Fibroblast of lung (primary cell): ENCODE measurements around the gene CD8B2. TPM values are rescaled to one million over a fixed set of nuclear protein-coding genes. Genes with fewer than 3 reads are reported as not detected.
"Not testable (repeated sequence)": the region's sequence is repeated elsewhere in the genome, so short reads cannot be mapped to it uniquely, and the experiment has no call there.

Experiments
- DNase-seq, 2 donors: peaks; one replicate each; pipeline versions ENCODE4 v3.0.0 to v3.0.0-alpha.2; 2010; ENCODE audit warnings: low read depth in 2 of 2
- H2AFZ ChIP-seq: 2 replicates; pipeline ENCODE4 v1.5.1; 2012; ENCODE audit warnings: low read length, control low read depth, inconsistent platforms
- H3K27ac ChIP-seq: 2 replicates; pipeline ENCODE4 v1.5.1; 2011; ENCODE audit warnings: low read length, control low read depth; ENCODE audit not compliant: insufficient read depth
- H3K27me3 ChIP-seq: 2 replicates; pipeline ENCODE4 v1.5.1; 2011; ENCODE audit warnings: mild to moderate bottlenecking, low read length; ENCODE audit not compliant: control insufficient read depth, insufficient read depth
- H3K36me3 ChIP-seq: 2 replicates; pipeline ENCODE4 v1.5.1; 2011; ENCODE audit warnings: low read length; ENCODE audit not compliant: control insufficient read depth, insufficient read depth
- H3K4me1 ChIP-seq: 2 replicates; pipeline ENCODE4 v1.5.1; 2011; ENCODE audit warnings: low read length; ENCODE audit not compliant: control insufficient read depth, insufficient read depth; ENCODE audit errors: extremely low read depth
- H3K4me2 ChIP-seq: 2 replicates; pipeline ENCODE4 v1.5.1; 2011; ENCODE audit warnings: low read length, control low read depth; ENCODE audit not compliant: insufficient read depth; ENCODE audit errors: extremely low read depth
- H3K4me3 ChIP-seq, 4 experiments: fragments of 200-600 bp in 1 of 4; sonication (generic) in 1 of 4; replicated peaks in 1 of 4; 2 replicates each; pipeline ENCODE4 v1.5.1; 2011 to 2016; ENCODE audit warnings: low read length in 4 of 4, low read depth in 3 of 4, mild to moderate bottlenecking in 3 of 4, control low read depth in 2 of 4, inconsistent platforms in 1 of 4, mixed read lengths in 1 of 4; ENCODE audit not compliant: insufficient read depth in 1 of 4; ENCODE audit errors: control extremely low read depth in 1 of 4
- H3K79me2 ChIP-seq: 2 replicates; pipeline ENCODE4 v1.5.1; 2012; ENCODE audit warnings: mild to moderate bottlenecking, low read length, inconsistent platforms; ENCODE audit not compliant: control insufficient read depth, insufficient read depth
- H3K9ac ChIP-seq: 2 replicates; pipeline ENCODE4 v1.5.1; 2011; ENCODE audit warnings: mild to moderate bottlenecking, low read length, control low read depth; ENCODE audit not compliant: insufficient read depth
- H3K9me3 ChIP-seq: 2 replicates; pipeline ENCODE4 v1.5.1; 2012; ENCODE audit warnings: low read depth, low read length; ENCODE audit not compliant: control insufficient read depth, insufficient read depth
- H4K20me1 ChIP-seq: 2 replicates; pipeline ENCODE4 v1.5.1; 2011; ENCODE audit warnings: low read length; ENCODE audit not compliant: control insufficient read depth, insufficient read depth; ENCODE audit errors: extremely low read depth
- CTCF ChIP-seq, 2 donors: IDR thresholded peaks in 1 of 2; conservative IDR thresholded peaks in 1 of 2; 1 replicate in 1 of 2; 2 replicates in 1 of 2; pipeline ENCODE4 v1.5.1; 2011 to 2012; ENCODE audit warnings: low read length in 2 of 2, control low read depth in 1 of 2, inconsistent platforms in 1 of 2, low read depth in 1 of 2, mild to moderate bottlenecking in 1 of 2
- polyA plus RNA-seq, 2 donors: library from polyadenylated mRNA; depleted of rRNA in 1 of 2; stranded (reverse) in 1 of 2; unstranded in 1 of 2; fragments of >200 nt; gene quantifications; 2 replicates each; pipeline ENCODE4 v1.2.1, GENCODE V29; 2011 to 2012; ENCODE audit warnings: missing spikeins in 1 of 2
- total RNA-seq: library from RNA; depleted of rRNA; stranded (reverse); fragments of >200 nt; gene quantifications from 2 replicates; pipeline ENCODE4 v1.2.1, GENCODE V29; 2014

The CD8B2 gene
- total and polyA plus RNA-seq, 2 donors (not counting 1 experiment from before 2014, with no cell fraction given), result not detected

- H3K27me3 ChIP-seq, H3K79me2 ChIP-seq, H3K4me1 ChIP-seq, H3K36me3 ChIP-seq, H3K4me2 ChIP-seq, H3K4me3 ChIP-seq, H2AFZ ChIP-seq, DNase-seq, H3K9ac ChIP-seq, H4K20me1 ChIP-seq, H3K9me3 ChIP-seq, H3K27ac ChIP-seq: not testable (repeated sequence)
- TF ChIP-seq CTCF (conservative IDR thresholded peaks at IDR 0.05 in 1 of 2, IDR thresholded peaks at IDR 0.05 in 1 of 2; ENCODE audit: low read depth in 1 of 2, low read length in 2 of 2), result peak in 1 of 2 donors; percentile 28
Measured at GRCh38 chr2:106470658-106471057, 16.5 kb upstream of the CD8B2 start.

DNA sequence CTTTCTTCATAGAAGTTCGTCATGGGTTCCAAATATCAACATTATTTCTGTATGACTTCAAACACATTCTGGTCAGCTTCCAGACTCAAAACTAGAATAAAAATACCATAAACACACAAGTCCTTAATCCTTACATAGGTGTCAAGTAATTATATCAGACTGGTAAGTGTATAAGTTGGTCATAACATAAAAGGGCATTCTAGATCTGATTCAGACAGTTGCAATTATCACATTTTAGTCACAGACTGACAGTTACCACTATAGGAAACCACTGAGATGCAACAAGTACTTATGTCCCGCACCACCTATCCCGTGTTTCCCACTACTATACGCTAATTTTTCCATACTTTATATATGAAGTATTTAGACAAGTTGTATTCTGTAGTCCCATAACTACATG lies 9.5 kb upstream of the CD8B2 start:
- not testable (repeated sequence) for H3K9ac ChIP-seq, H2AFZ ChIP-seq, H3K27me3 ChIP-seq, H3K27ac ChIP-seq, H4K20me1 ChIP-seq, H3K79me2 ChIP-seq, DNase-seq, H3K4me2 ChIP-seq, H3K4me1 ChIP-seq, H3K9me3 ChIP-seq, H3K4me3 ChIP-seq, H3K36me3 ChIP-seq

- H3K79me2 ChIP-seq, H3K27me3 ChIP-seq, H3K4me1 ChIP-seq, H4K20me1 ChIP-seq, H3K9ac ChIP-seq, H2AFZ ChIP-seq, H3K4me2 ChIP-seq, H3K27ac ChIP-seq, DNase-seq, H3K4me3 ChIP-seq, H3K9me3 ChIP-seq, H3K36me3 ChIP-seq: not testable (repeated sequence)
Measured at GRCh38 chr2:106479563-106479962, 7.6 kb upstream of the CD8B2 start.

DNA sequence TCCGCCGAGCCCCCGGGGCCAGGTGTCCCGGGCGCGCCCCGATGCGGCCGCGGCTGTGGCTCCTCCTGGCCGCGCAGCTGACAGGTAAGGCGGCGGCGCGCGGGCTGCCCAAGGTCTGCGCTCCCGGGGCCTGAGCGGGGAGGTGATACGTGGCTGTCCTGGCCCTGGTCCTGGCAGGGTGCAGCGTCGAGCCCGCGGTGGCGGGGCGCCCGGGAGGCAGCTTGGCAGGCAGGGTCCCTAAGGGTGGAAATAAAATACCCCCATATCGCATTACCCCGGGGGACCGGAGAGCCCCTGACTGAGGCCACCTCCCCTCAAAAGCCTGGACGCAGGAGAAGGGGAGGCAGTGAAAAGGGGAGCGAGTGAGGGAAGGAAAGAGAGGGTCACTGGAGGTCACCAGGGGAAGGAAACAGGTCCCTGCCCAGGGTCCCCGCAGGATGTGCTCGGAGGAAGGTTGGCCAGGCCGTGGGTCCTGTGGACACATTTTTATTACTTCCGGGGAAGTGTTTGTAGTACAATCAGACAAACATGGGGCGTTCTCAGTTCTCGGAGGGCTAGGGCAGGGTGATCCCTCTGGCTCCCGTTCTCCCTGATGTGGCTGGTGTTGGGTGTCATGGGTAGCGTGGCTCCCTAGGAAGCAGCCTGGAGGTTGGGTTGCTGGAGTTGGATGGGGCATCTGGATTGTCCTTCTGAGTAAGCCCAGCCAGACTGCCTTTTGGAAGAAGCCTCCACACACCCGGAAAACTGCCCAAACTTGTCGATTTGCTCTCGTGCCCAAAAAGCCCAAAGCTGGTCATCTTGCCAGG lies 425 bp downstream of the CD8B2 start:
- H3K27me3 ChIP-seq, H3K36me3 ChIP-seq, H3K27ac ChIP-seq, DNase-seq, H3K4me3 ChIP-seq, H3K79me2 ChIP-seq, H2AFZ ChIP-seq, H4K20me1 ChIP-seq, H3K9me3 ChIP-seq, H3K4me2 ChIP-seq, H3K9ac ChIP-seq, H3K4me1 ChIP-seq: not testable (repeated sequence)

DNA sequence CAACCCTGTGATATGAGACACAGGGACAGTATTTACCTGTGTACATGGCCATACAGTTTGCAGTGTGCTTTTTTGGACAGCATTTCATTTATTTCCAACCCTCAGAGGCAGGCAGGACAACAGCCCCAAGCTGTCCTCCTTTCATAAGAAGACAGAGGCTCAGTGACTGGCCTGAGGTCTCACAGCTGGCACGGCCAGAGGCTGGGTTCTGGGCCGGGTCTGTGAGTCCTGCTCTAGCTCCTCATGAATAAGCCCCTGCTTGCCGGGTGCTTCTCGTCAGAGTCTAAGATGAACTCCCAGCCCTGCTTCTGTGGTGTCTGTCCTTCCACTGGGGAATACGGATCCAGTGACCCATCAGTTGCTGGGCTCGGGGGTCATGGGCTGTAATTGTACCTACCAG lies 2.5 kb downstream of the CD8B2 start:
- H4K20me1 ChIP-seq, H3K4me1 ChIP-seq, H3K4me3 ChIP-seq, H3K27ac ChIP-seq, H3K4me2 ChIP-seq, H3K9ac ChIP-seq, H3K79me2 ChIP-seq, H3K9me3 ChIP-seq, DNase-seq, H2AFZ ChIP-seq, H3K36me3 ChIP-seq, H3K27me3 ChIP-seq: not testable (repeated sequence)

DNA sequence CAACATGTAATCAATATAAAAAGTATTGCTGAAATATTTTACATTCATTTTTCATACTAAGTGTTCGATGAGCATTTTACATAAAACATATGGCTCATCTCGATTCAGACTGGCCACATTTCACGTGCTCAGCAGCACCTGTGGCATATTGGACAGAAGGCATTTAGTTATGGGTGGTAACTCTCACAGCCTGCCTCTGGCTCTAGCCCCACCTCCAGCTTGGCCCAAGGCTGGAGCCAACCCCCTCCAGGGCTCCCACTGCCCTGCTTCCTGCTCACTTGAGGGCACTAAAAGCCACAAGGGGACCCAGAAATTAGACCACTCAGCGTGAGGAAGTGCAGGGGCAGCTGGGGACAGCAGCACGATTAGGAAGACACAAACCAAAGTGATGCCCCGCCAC lies 5.2 kb downstream of the CD8B2 start:
- H3K27ac ChIP-seq, H3K4me1 ChIP-seq, H3K79me2 ChIP-seq, H3K4me3 ChIP-seq, H4K20me1 ChIP-seq, H3K4me2 ChIP-seq, H3K9ac ChIP-seq, H2AFZ ChIP-seq, H3K27me3 ChIP-seq, DNase-seq, H3K9me3 ChIP-seq, H3K36me3 ChIP-seq: not testable (repeated sequence)
